GM12874 (cell line): ENCODE data around the gene C1QTNF7.

ENCODE experiments used
- CTCF ChIP-seq: IDR thresholded peaks from 2 replicates; pipeline ENCODE4 v1.5.1; 2011; ENCODE audit warnings: low read depth, mild to moderate bottlenecking, control low read depth, low read length, moderate library complexity; ENCODE audit not compliant: insufficient read depth

C1QTNF7 gene

GRCh38 chr4:15493411-15493810 lies 65.6 kb downstream of the C1QTNF7 start:
- no peak for TF ChIP-seq CTCF

GRCh38 chr4:15495621-15496020 lies 67.8 kb downstream of the C1QTNF7 start:
- TF ChIP-seq CTCF = no peak
